Measurements from ENCODE around the gene GPR25. TPM values are rescaled to one million over a fixed set of nuclear protein-coding genes. Genes with fewer than 3 reads are reported as not detected.

Gene GPR25, protein sequence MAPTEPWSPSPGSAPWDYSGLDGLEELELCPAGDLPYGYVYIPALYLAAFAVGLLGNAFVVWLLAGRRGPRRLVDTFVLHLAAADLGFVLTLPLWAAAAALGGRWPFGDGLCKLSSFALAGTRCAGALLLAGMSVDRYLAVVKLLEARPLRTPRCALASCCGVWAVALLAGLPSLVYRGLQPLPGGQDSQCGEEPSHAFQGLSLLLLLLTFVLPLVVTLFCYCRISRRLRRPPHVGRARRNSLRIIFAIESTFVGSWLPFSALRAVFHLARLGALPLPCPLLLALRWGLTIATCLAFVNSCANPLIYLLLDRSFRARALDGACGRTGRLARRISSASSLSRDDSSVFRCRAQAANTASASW
- not detected for total RNA-seq

GRCh38 chr1:200872446-200873115 is at the start of gene GPR25:
TSS of gene GPR25 (plus strand) at chr1:200872981. CDS start at chr1:200873038, 57 bp downstream.

DNA sequence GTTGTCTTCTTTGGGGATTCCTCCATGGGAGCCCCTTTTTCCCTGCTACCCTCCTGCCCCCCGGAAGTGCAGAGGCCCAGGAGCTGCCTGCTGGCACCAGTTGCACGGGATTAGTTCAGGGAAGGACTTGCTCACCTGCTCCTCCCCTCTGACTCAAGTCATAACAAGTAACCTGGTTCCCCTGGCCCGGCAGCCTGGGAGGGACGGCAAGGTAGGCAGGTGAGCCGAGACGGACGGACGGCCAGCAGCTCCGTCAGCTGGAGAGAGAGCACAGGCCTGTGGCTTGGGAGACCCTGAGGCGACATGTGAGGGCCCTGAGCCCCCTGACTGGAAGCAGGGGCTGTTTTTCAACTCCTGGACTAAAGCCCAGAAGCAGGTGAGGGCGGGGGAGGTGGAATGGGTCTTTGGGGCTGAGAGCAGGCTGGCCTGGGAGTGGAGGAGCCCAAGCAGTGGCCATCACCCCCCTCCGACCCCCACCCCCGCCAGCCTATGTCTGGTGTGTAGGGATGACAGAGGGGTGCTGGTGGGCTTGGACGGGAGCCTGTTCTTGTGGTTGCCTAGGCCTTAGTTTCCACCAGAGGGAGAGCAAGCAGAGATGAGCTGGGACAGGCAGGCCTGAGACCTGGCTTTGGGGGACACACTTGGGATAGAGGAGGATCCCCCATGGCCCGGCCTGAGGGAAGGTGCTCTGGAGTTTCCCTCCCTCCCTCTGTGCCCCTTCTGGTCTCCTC is 22.1 kb downstream of the GPR25 start, which contains the start of gene INAVA:
Gene INAVA, plus strand, starts transcription at position 189 of the 731 bp plus-strand sequence. CDS start 3,501 bp downstream, outside the sequence.

Other genes starting within 250 kb of the GPR25 start
- gene DDX59, start 203.1 kb upstream of the GPR25 start, total RNA-seq: 38.0 TPM
- 90.5 TPM for gene CAMSAP2, start 134.1 kb upstream of the GPR25 start, total RNA-seq
- 6.2 TPM for gene INAVA, start 21.9 kb downstream of the GPR25 start, total RNA-seq
- gene KIF21B, start 150.7 kb downstream of the GPR25 start, total RNA-seq: 76.3 TPM
- gene CACNA1S, start 239.4 kb downstream of the GPR25 start, total RNA-seq: 5.9 TPM

All from camera-type eye (tissue), 1 donor.